IPS-18a (cell line): ENCODE data around the gene BSN.
"Not testable (repeated sequence)": the region's sequence is repeated elsewhere in the genome, so short reads cannot be mapped to it uniquely, and the experiment has no call there.

ENCODE experiments used
- H3K27ac ChIP-seq: one replicate; pipeline ENCODE4 v1.5.1; 2013; ENCODE audit warnings: low read length
- H3K27me3 ChIP-seq: one replicate; pipeline ENCODE4 v1.6.1; 2013; ENCODE audit warnings: mild to moderate bottlenecking, low read length; ENCODE audit not compliant: control insufficient read depth, insufficient read depth
- H3K36me3 ChIP-seq: one replicate; pipeline ENCODE4 v1.6.1; 2013; ENCODE audit warnings: low read depth, low read length; ENCODE audit not compliant: control insufficient read depth
- H3K4me1 ChIP-seq: one replicate; pipeline ENCODE4 v1.6.1; 2013; ENCODE audit warnings: low read depth, low read length; ENCODE audit not compliant: control insufficient read depth
- H3K4me3 ChIP-seq: one replicate; pipeline ENCODE4 v1.5.1; 2013; ENCODE audit warnings: low read length
- H3K9ac ChIP-seq: one replicate; pipeline ENCODE4 v1.6.1; 2013; ENCODE audit warnings: mild to moderate bottlenecking, low read length, moderate library complexity
- H3K9me3 ChIP-seq: one replicate; pipeline ENCODE4 v1.6.1; 2013; ENCODE audit warnings: low read depth, low read length; ENCODE audit not compliant: control insufficient read depth

Gene BSN

GRCh38 chr3:49671291-49672288 lies 117.3 kb downstream of the BSN start:
- Histone ChIP-seq H3K9ac (peak overlapping the region; percentile 14), H3K36me3 (peaks cover 6% of the 10 kb centered on the region), H3K27me3 (no peaks in the 10 kb centered on the region), H3K9me3 (no peaks in the 10 kb centered on the region), H3K4me3 (no peak overlapping the region), H3K27ac (no peak overlapping the region), H3K4me1 (no peaks in the 10 kb centered on the region)

- Histone ChIP-seq H3K4me1 (no peaks in the 10 kb centered on the region), H3K27ac (peak overlapping the region; percentile 82), H3K36me3 (peaks cover 22% of the 10 kb centered on the region), H3K27me3 (no peaks in the 10 kb centered on the region), H3K9ac (peak overlapping the region; percentile 83), H3K4me3 (peak overlapping the region; percentile 85), H3K9me3 (no peaks in the 10 kb centered on the region)
Measured at GRCh38 chr3:49673121-49673714, 118.9 kb downstream of the BSN start.

GRCh38 chr3:49673715-49674496 lies 119.6 kb downstream of the BSN start, which contains the start of gene APEH:
Gene APEH (plus strand): TSS chr3:49674351. CDS start chr3:49674402, 51 bp downstream.
- peak within 1 kb of the TSS; percentile 82 for H3K27ac ChIP-seq
- no peaks in the 10 kb centered on the region for H3K27me3 ChIP-seq
- H3K4me3 ChIP-seq = peak within 1 kb of the TSS; percentile 85
- H3K9me3 ChIP-seq = no peaks in the 10 kb centered on the region
- H3K4me1 ChIP-seq = no peaks in the 10 kb centered on the region
- peaks cover 29% of the 10 kb centered on the region for H3K36me3 ChIP-seq
- H3K9ac ChIP-seq = peak within 1 kb of the TSS; percentile 83

GRCh38 chr3:49674497-49674983 lies 120.3 kb downstream of the BSN start:
- Histone ChIP-seq H3K27me3 (no peaks in the 10 kb centered on the region), H3K9me3 (no peaks in the 10 kb centered on the region), H3K9ac (peak overlapping the region; percentile 83), H3K4me3 (peak overlapping the region; percentile 85), H3K27ac (no peak overlapping the region), H3K36me3 (peaks cover 35% of the 10 kb centered on the region), H3K4me1 (no peaks in the 10 kb centered on the region)

- no peak overlapping the region for H3K27ac ChIP-seq
- H3K4me1 ChIP-seq = no peaks in the 10 kb centered on the region
- H3K36me3 ChIP-seq = peaks cover 49% of the 10 kb centered on the region
- no peak overlapping the region for H3K9ac ChIP-seq
- H3K27me3 ChIP-seq = no peaks in the 10 kb centered on the region
- H3K9me3 ChIP-seq = no peaks in the 10 kb centered on the region
- no peak overlapping the region for H3K4me3 ChIP-seq
Measured at GRCh38 chr3:49675912-49676311, 121.6 kb downstream of the BSN start.

GRCh38 chr3:49680493-49681231 lies 126.4 kb downstream of the BSN start:
- Histone ChIP-seq H3K4me1 (no peaks in the 10 kb centered on the region), H3K36me3 (peaks cover 73% of the 10 kb centered on the region), H3K27me3 (no peaks in the 10 kb centered on the region), H3K4me3 (no peak overlapping the region), H3K27ac (no peak overlapping the region), H3K9ac (no peak overlapping the region), H3K9me3 (no peaks in the 10 kb centered on the region)

- Histone ChIP-seq H3K9ac (no peak overlapping the region), H3K36me3 (peaks cover 71% of the 10 kb centered on the region), H3K4me3 (no peak overlapping the region), H3K27ac (no peak overlapping the region), H3K4me1 (no peaks in the 10 kb centered on the region), H3K27me3 (no peaks in the 10 kb centered on the region), H3K9me3 (no peaks in the 10 kb centered on the region)
Measured at GRCh38 chr3:49681232-49681522, 126.9 kb downstream of the BSN start.

GRCh38 chr3:49681543-49681942 lies 127.3 kb downstream of the BSN start:
- Histone ChIP-seq H3K27me3 (no peaks in the 10 kb centered on the region), H3K27ac (no peak overlapping the region), H3K4me1 (no peaks in the 10 kb centered on the region), H3K36me3 (peaks cover 67% of the 10 kb centered on the region), H3K9me3 (no peaks in the 10 kb centered on the region), H3K9ac (no peak overlapping the region), H3K4me3 (no peak overlapping the region)

GRCh38 chr3:49683162-49683561 lies 128.9 kb downstream of the BSN start:
- no peak overlapping the region for H3K9ac ChIP-seq
- H3K27ac ChIP-seq = no peak overlapping the region
- H3K9me3 ChIP-seq = no peaks in the 10 kb centered on the region
- H3K4me3 ChIP-seq = no peak overlapping the region
- peaks cover 51% of the 10 kb centered on the region for H3K36me3 ChIP-seq
- no peaks in the 10 kb centered on the region for H3K27me3 ChIP-seq
- H3K4me1 ChIP-seq = no peaks in the 10 kb centered on the region

- not testable (repeated sequence) for H3K27me3 ChIP-seq, H3K4me3 ChIP-seq, H3K27ac ChIP-seq, H3K9me3 ChIP-seq, H3K4me1 ChIP-seq, H3K9ac ChIP-seq
- peaks cover 39% of the 10 kb centered on the region for H3K36me3 ChIP-seq
Measured at GRCh38 chr3:49684453-49684852, 130.2 kb downstream of the BSN start.

GRCh38 chr3:49685103-49685502 lies 130.8 kb downstream of the BSN start:
- H3K27me3 ChIP-seq, H3K4me3 ChIP-seq, H3K9ac ChIP-seq, H3K9me3 ChIP-seq, H3K4me1 ChIP-seq, H3K27ac ChIP-seq: not testable (repeated sequence)
- H3K36me3 ChIP-seq = peaks cover 32% of the 10 kb centered on the region
